Choroid plexus epithelial cell (primary cell): ENCODE data around the gene OOSP1.
A peak's percentile ranks its signal among the peaks of the same experiment; 100 is the strongest.

ENCODE experiments used
- DNase-seq: peaks from one replicate; pipeline ENCODE4 v3.0.0-alpha.2; 2010; ENCODE audit warnings: low read depth
- H3K4me3 ChIP-seq: 2 replicates; pipeline ENCODE4 v1.5.1; 2011; ENCODE audit warnings: low read depth, mild to moderate bottlenecking, control low read depth, low read length, moderate library complexity
- CTCF ChIP-seq: conservative IDR thresholded peaks from 2 replicates; pipeline ENCODE4 v1.5.1; 2011; ENCODE audit warnings: low read depth, mild to moderate bottlenecking, control low read depth, inconsistent platforms, low read length, moderate library complexity

Gene OOSP1

GRCh38 chr11:59938132-59938531 is at the start of gene OOSP1:
TSS of gene OOSP1 (plus strand) at chr11:59938432. CDS start at chr11:59938455, 23 bp downstream.
- no peak for TF ChIP-seq CTCF
- no peak within 1 kb of the TSS for H3K4me3 ChIP-seq
- no peak for DNase-seq

- DNase-seq = peak; percentile 18
- TF ChIP-seq CTCF = no peak
- H3K4me3 ChIP-seq = no peak overlapping the region
These were observed 46.5 kb upstream of the OOSP1 start for GRCh38 chr11:59891781-59892181.

GRCh38 chr11:59894616-59895015 is 43.6 kb upstream of the OOSP1 start:
- no peak for TF ChIP-seq CTCF
- DNase-seq = no peak
- no peak overlapping the region for H3K4me3 ChIP-seq

- no peak for TF ChIP-seq CTCF
- DNase-seq = no peak
- H3K4me3 ChIP-seq = no peak overlapping the region
These were observed 40.2 kb upstream of the OOSP1 start for GRCh38 chr11:59898046-59898445.

- no peak overlapping the region for H3K4me3 ChIP-seq
These were observed 39.6 kb upstream of the OOSP1 start for GRCh38 chr11:59898650-59899049.

GRCh38 chr11:59899532-59899931 is 38.7 kb upstream of the OOSP1 start:
- no peak for TF ChIP-seq CTCF
- peak; percentile 36 for DNase-seq
- no peak overlapping the region for H3K4me3 ChIP-seq

More at GRCh38 chr11:59898650-59899049, 39.6 kb upstream of the OOSP1 start:
- TF ChIP-seq CTCF = no peak
- no peak for DNase-seq

- no peak for DNase-seq
- no peak for TF ChIP-seq CTCF
- no peak overlapping the region for H3K4me3 ChIP-seq
These were observed 37.7 kb upstream of the OOSP1 start for GRCh38 chr11:59900366-59901126.
